ENCODE measurements around the gene ANKRD2.

- TF ChIP-seq, protein P1, sequence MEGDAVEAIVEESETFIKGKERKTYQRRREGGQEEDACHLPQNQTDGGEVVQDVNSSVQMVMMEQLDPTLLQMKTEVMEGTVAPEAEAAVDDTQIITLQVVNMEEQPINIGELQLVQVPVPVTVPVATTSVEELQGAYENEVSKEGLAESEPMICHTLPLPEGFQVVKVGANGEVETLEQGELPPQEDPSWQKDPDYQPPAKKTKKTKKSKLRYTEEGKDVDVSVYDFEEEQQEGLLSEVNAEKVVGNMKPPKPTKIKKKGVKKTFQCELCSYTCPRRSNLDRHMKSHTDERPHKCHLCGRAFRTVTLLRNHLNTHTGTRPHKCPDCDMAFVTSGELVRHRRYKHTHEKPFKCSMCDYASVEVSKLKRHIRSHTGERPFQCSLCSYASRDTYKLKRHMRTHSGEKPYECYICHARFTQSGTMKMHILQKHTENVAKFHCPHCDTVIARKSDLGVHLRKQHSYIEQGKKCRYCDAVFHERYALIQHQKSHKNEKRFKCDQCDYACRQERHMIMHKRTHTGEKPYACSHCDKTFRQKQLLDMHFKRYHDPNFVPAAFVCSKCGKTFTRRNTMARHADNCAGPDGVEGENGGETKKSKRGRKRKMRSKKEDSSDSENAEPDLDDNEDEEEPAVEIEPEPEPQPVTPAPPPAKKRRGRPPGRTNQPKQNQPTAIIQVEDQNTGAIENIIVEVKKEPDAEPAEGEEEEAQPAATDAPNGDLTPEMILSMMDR (IDR thresholded peaks at IDR 0.05) = no peak
- no peak for TF ChIP-seq POLR2A (IDR thresholded peaks at IDR 0.05)
Measured at GRCh38 chr10:97573672-97574071, 1.1 kb downstream of the ANKRD2 start.

Measured in right lobe of liver (tissue), 4 donors.